Transverse colon (tissue), 3 donors: ENCODE measurements around the gene NKIRAS2.

Experiments used
- CTCF ChIP-seq, 5 experiments: fragments of 200-600 bp in 3 of 5; fragments of 450-650 bp in 2 of 5; sonication (generic) in 3 of 5; IDR thresholded peaks; 1 replicate in 2 of 5; 2 replicates in 3 of 5; pipeline ENCODE4 v1.5.1; 2016 to 2017; ENCODE audit warnings: antibody characterized with exemption in 5 of 5, inconsistent platforms in 3 of 5, mild to moderate bottlenecking in 2 of 5, moderate library complexity in 1 of 5
- POLR2A ChIP-seq: fragments of 450-650 bp; IDR thresholded peaks from one replicate; pipeline ENCODE4 v1.6.1; 2016; ENCODE audit warnings: antibody characterized with exemption, mild to moderate bottlenecking, moderate library complexity

GRCh38 chr17:42034059-42034458, 14.2 kb downstream of the NKIRAS2 start:
- no peak for TF ChIP-seq CTCF (IDR thresholded peaks at IDR 0.05)
- no peak for TF ChIP-seq POLR2A
